Right atrium auricular region (tissue), 2 donors: Measurements from ENCODE around the gene CEP57L1. TPM values are rescaled to one million over a fixed set of nuclear protein-coding genes. Genes with fewer than 3 reads are reported as not detected.
"Not testable (repeated sequence)": the region's sequence is repeated elsewhere in the genome, so short reads cannot be mapped to it uniquely, and the experiment has no call there.

ENCODE experiments used
- DNase-seq: peaks from one replicate; pipeline ENCODE4 v3.0.0-alpha.2; 2019; ENCODE audit warnings: low spot score
- H3K27ac ChIP-seq, 2 donors: fragments of 200-600 bp; sonication (generic); 1 replicate in 1 of 2; 2 replicates in 1 of 2; pipeline ENCODE4 v1.5.1; 2016 to 2019
- H3K27me3 ChIP-seq, 2 donors: fragments of 200-600 bp; sonication (generic); one replicate each; pipeline versions ENCODE4 v1.5.1 to v1.6.0; 2017 to 2019
- H3K36me3 ChIP-seq: fragments of 200-600 bp; sonication (generic); one replicate; pipeline ENCODE4 v1.5.1; 2016
- H3K4me1 ChIP-seq, 2 donors: fragments of 200-600 bp; sonication (generic); one replicate each; pipeline versions ENCODE4 v1.5.1 to v1.6.0; 2017 to 2019
- H3K4me3 ChIP-seq, 2 donors: fragments of 200-600 bp; sonication (generic); 1 replicate in 1 of 2; 2 replicates in 1 of 2; pipeline ENCODE4 v1.5.1; 2017 to 2019; ENCODE audit warnings: mild to moderate bottlenecking in 1 of 2, moderate library complexity in 1 of 2
- H3K9me3 ChIP-seq, 2 donors: fragments of 200-600 bp; sonication (generic); one replicate each; pipeline ENCODE4 v1.5.1; 2019
- CTCF ChIP-seq, 2 donors: fragments of 200-600 bp; sonication (generic); IDR thresholded peaks; one replicate each; pipeline ENCODE4 v1.5.1; 2019; ENCODE audit warnings: antibody characterized with exemption in 2 of 2
- total RNA-seq, 2 donors: library from RNA; depleted of rRNA; stranded (reverse); fragments of >200 nt; gene quantifications; one replicate each; pipeline ENCODE4 v1.1.0, GENCODE V29; 2016

Gene CEP57L1
- total RNA-seq, 2 donors from 2014 or later = 6.9 to 15.6 TPM

- Histone ChIP-seq H3K27ac (no peak overlapping the region), H3K27me3 (no peaks in the 10 kb centered on the region), H3K4me3 (no peak overlapping the region), H3K9me3 (no peaks in the 10 kb centered on the region), H3K36me3 (no peaks in the 10 kb centered on the region), H3K4me1 (no peaks in the 10 kb centered on the region)
- TF ChIP-seq CTCF (IDR thresholded peaks at IDR 0.05) = no peak
- DNase-seq = no peak
Observed at GRCh38 chr6:109102762-109103161, 7.5 kb downstream of the CEP57L1 start.

- DNase-seq = no peak
- H3K4me3 ChIP-seq = no peak overlapping the region
- H3K9me3 ChIP-seq = no peaks in the 10 kb centered on the region
- H3K27me3 ChIP-seq = no peaks in the 10 kb centered on the region
- H3K4me1 ChIP-seq = no peaks in the 10 kb centered on the region
- TF ChIP-seq CTCF (IDR thresholded peaks at IDR 0.05) = no peak
- H3K36me3 ChIP-seq = no peaks in the 10 kb centered on the region
- no peak overlapping the region for H3K27ac ChIP-seq
Observed at GRCh38 chr6:109103942-109104341, 8.6 kb downstream of the CEP57L1 start.

- H3K27me3 ChIP-seq = no peaks in the 10 kb centered on the region
- H3K4me3 ChIP-seq = no peak overlapping the region
- TF ChIP-seq CTCF (IDR thresholded peaks at IDR 0.05) = no peak
- no peak for DNase-seq
- H3K4me1 ChIP-seq = no peaks in the 10 kb centered on the region
- no peaks in the 10 kb centered on the region for H3K9me3 ChIP-seq
- H3K27ac ChIP-seq = no peak overlapping the region
- H3K36me3 ChIP-seq = no peaks in the 10 kb centered on the region
Observed at GRCh38 chr6:109104512-109104911, 9.2 kb downstream of the CEP57L1 start.

- no peak for DNase-seq
- Histone ChIP-seq H3K27ac (no peak overlapping the region), H3K27me3 (no peaks in the 10 kb centered on the region), H3K36me3 (no peaks in the 10 kb centered on the region), H3K9me3 (no peaks in the 10 kb centered on the region), H3K4me3 (no peak overlapping the region), H3K4me1 (no peaks in the 10 kb centered on the region)
- no peak for TF ChIP-seq CTCF (IDR thresholded peaks at IDR 0.05)
Observed at GRCh38 chr6:109105681-109106080, 10.4 kb downstream of the CEP57L1 start.

- H3K27me3 ChIP-seq, H3K36me3 ChIP-seq, H3K27ac ChIP-seq, H3K9me3 ChIP-seq, H3K4me3 ChIP-seq, H3K4me1 ChIP-seq, DNase-seq: not testable (repeated sequence)
Observed at GRCh38 chr6:109109663-109110062, 14.4 kb downstream of the CEP57L1 start.

- not testable (repeated sequence) for H3K4me3 ChIP-seq, H3K27ac ChIP-seq, H3K9me3 ChIP-seq, DNase-seq, H3K4me1 ChIP-seq, H3K27me3 ChIP-seq, H3K36me3 ChIP-seq
Observed at GRCh38 chr6:109112663-109113062, 17.4 kb downstream of the CEP57L1 start.

- TF ChIP-seq CTCF (IDR thresholded peaks at IDR 0.05) = no peak
- Histone ChIP-seq H3K4me1 (peaks cover 0 to 29% of the 10 kb centered on the region in 2 donors), H3K27me3 (no peaks in the 10 kb centered on the region), H3K27ac (no peak overlapping the region), H3K36me3 (no peaks in the 10 kb centered on the region), H3K9me3 (no peaks in the 10 kb centered on the region), H3K4me3 (no peak overlapping the region)
- DNase-seq = no peak
Observed at GRCh38 chr6:109117346-109118035, 22.2 kb downstream of the CEP57L1 start.
